ENCODE results near the gene CHCHD3. TPM values are rescaled to one million over a fixed set of nuclear protein-coding genes. Genes with fewer than 3 reads are reported as not detected.

The CHCHD3 gene
- total RNA-seq, 2 experiments from 2014 or later = 39.0 to 41.5 TPM

- no peaks in the 10 kb centered on the region for H3K9me3 Mint-ChIP-seq
Measured at GRCh38 chr7:132828502-132828901, 253.4 kb downstream of the CHCHD3 start.

DNA sequence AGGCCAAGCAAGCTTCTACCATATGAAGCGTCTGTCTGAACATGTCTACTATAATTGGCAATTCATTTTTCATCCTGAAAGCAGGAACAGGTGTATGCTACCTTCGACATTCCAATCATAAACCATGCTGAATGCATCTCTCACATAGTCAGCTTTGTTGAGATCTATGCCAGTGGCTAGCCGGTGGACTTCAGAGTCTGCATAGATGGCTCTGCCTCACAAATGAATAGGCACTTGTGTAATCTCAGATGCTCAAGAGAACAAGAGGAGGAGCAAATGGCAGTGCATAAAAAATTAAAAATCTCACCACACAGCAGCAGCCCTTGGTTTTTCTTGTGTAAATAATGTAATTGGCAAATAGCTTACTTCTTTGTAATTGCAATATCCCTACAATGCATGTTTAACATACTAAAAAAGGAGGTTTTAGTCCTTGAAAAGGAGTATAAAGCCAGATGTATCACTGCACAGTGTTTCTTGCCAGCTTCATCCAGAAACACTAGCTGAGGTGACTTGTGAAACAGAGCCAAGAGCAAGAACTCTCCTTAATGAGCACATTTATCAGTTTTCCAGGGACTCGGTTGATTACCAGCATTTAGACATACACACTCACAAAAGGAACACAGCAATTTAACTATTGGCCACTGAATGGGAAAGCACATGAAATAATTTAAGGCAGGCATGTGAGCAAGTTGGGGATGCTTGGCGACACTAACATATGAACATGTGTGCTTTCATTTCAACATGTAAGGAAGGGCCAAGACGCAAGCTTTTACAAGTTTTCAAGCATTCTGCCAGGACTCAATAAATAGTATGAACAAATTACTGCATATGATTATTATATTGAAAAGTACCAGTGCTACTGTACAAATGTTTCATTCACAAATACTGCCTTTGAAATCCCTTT is 255.7 kb downstream of the CHCHD3 start:
- ChIA-PET POLR2A (no interaction called here), CTCF (no interaction called here)
- DNase-seq = no peak
- Mint-ChIP-seq H3K9me3 (no peaks in the 10 kb centered on the region), H3K27me3 (no peaks in the 10 kb centered on the region), H3K36me3 (ENCODE audit: low read depth) (peaks cover 7% of the 10 kb centered on the region), H3K4me1 (peaks cover 14% of the 10 kb centered on the region), H3K27ac (no peak overlapping the region), H3K4me3 (no peak overlapping the region)

More at GRCh38 chr7:132828502-132828901, 253.4 kb downstream of the CHCHD3 start:
- DNase-seq = no peak
- Mint-ChIP-seq H3K4me3 (no peak overlapping the region), H3K27ac (no peak overlapping the region), H3K4me1 (peaks cover 14% of the 10 kb centered on the region), H3K36me3 (ENCODE audit: low read depth) (peaks cover 7% of the 10 kb centered on the region), H3K27me3 (no peaks in the 10 kb centered on the region)
- POLR2A ChIA-PET = interaction anchor here (0.7 kb wide), 1 partner anchor 107 kb away, joined by 3 read pairs; no protein-coding TSS in a partner anchor
- CTCF ChIA-PET = no interaction called here

DNA sequence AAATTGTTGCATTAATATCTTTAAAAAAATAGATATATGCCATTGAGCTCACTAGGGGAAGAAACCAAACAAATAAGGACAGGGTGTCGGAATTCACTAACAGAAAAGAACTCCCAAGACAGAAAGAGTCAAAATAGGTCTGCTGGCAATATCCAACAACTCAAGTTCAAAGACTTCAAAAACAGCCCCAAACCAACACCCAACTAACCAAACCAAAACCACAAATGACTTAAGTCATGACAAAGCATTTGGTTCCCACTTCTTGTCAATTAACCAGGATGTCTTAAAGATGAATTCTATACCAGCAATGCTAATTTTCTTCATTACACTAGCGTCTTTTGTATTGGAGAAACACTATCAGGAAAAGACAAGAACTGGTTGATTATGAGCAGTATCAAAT is 256.7 kb downstream of the CHCHD3 start:
- no peak for DNase-seq
- CTCF ChIA-PET = no interaction called here
- POLR2A ChIA-PET = no interaction called here
- Mint-ChIP-seq H3K27ac (no peak overlapping the region), H3K36me3 (ENCODE audit: low read depth) (peaks cover 7% of the 10 kb centered on the region), H3K9me3 (no peaks in the 10 kb centered on the region), H3K27me3 (no peaks in the 10 kb centered on the region), H3K4me3 (no peak overlapping the region), H3K4me1 (peaks cover 14% of the 10 kb centered on the region)

- ChIA-PET POLR2A (no interaction called here), CTCF (no interaction called here)
- Mint-ChIP-seq H3K9me3 (no peaks in the 10 kb centered on the region), H3K36me3 (ENCODE audit: low read depth) (peaks cover 1% of the 10 kb centered on the region), H3K4me1 (peaks cover under 1% of the 10 kb centered on the region), H3K27ac (no peak overlapping the region), H3K27me3 (no peaks in the 10 kb centered on the region), H3K4me3 (no peak overlapping the region)
- no peak for DNase-seq
Measured at GRCh38 chr7:132819648-132820047, 262.2 kb downstream of the CHCHD3 start.

DNA sequence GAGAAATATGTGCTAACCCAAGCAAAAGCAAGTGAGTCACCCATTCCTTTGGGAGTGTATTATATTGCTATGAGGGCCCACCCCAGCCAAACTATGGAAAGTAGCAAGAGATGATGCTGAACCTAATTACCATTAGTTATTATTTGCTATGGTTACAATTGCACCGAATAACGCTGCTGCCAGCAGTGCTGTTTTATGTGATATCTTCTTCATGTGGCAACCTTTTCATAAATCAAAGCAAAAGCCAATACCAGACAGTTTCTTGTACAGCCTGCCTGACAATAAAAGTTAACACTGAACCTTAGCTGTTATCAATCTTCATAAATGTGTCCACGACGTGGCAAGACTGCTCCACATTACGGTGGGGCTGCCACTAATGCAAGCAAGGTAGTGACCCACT is 263.9 kb downstream of the CHCHD3 start:
- Mint-ChIP-seq H3K27ac (no peak overlapping the region), H3K4me1 (no peaks in the 10 kb centered on the region), H3K9me3 (no peaks in the 10 kb centered on the region), H3K27me3 (no peaks in the 10 kb centered on the region), H3K36me3 (ENCODE audit: low read depth) (peaks cover 6% of the 10 kb centered on the region), H3K4me3 (no peak overlapping the region)
- ChIA-PET CTCF (interaction anchor here (1.3 kb wide), 1 partner anchor 17 kb away, joined by 6 read pairs; no protein-coding TSS in a partner anchor), POLR2A (no interaction called here)
- no peak for DNase-seq

DNA sequence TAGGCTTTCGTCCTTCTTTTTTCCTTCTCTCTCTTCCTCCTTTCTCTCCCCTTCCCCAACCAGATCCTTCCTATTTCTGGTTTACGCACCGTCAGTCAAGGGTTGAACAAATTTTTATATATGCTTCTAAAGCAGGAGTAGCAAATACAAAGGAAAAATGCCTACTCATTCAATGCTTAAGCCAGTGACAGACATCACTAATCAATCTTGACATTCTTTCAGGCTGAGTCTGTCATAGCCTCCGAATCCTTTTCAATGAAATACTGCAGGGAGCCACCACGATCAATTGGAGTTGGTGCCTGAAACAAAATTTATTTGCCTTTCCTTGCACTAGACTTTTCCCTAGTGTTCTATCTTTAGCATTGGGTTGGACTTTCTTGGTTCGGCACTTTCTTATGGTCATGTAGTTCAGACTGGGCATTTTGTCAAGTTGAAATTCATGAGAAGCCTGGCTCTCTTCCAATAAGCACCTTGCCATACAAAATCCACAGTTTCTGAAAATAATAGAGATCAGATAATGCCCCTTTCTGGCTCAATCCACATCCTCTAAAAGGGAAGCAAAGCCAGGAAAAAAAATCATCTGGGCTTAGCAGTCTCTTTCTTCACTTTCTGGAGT is 266.1 kb downstream of the CHCHD3 start:
- ChIA-PET POLR2A (no interaction called here), CTCF (no interaction called here)
- no peak overlapping the region for H3K4me3 Mint-ChIP-seq
- H3K4me1 Mint-ChIP-seq = no peaks in the 10 kb centered on the region
- peaks cover 3% of the 10 kb centered on the region for H3K9me3 Mint-ChIP-seq
- no peak for DNase-seq
- H3K36me3 Mint-ChIP-seq (ENCODE audit: low read depth) = peaks cover 13% of the 10 kb centered on the region
- no peaks in the 10 kb centered on the region for H3K27me3 Mint-ChIP-seq
- H3K27ac Mint-ChIP-seq = no peak overlapping the region

DNA sequence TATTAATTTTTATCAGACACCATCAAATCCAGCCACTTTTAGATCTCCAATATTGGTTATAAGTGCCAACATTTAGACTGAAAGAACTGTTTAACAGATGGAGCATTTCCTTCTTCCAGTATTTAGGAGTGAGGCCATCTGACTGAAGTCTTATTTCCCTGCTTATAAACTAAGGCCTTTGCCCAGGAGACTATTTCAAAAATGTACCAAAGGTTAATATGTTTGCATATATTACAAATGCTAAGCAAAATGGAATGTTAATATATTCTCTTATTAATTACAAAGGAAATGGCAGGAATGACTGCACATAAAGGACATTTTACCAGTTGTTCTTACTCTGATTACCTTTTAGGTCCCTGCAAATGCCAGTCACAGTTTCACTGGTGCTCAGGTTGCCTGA is 266.8 kb downstream of the CHCHD3 start:
- peaks cover 13% of the 10 kb centered on the region for H3K36me3 Mint-ChIP-seq (ENCODE audit: low read depth)
- H3K4me1 Mint-ChIP-seq = no peaks in the 10 kb centered on the region
- no peak overlapping the region for H3K27ac Mint-ChIP-seq
- H3K4me3 Mint-ChIP-seq = no peak overlapping the region
- H3K9me3 Mint-ChIP-seq = peaks cover 3% of the 10 kb centered on the region
- no peaks in the 10 kb centered on the region for H3K27me3 Mint-ChIP-seq
- no peak for DNase-seq
- ChIA-PET POLR2A (no interaction called here), CTCF (no interaction called here)

GRCh38 chr7:132810561-132810960 is 271.3 kb downstream of the CHCHD3 start:
- Mint-ChIP-seq H3K4me1 (no peaks in the 10 kb centered on the region), H3K27ac (no peak overlapping the region), H3K4me3 (no peak overlapping the region), H3K36me3 (ENCODE audit: low read depth) (peaks cover 13% of the 10 kb centered on the region), H3K27me3 (no peaks in the 10 kb centered on the region), H3K9me3 (peaks cover 3% of the 10 kb centered on the region)
- ChIA-PET POLR2A (no interaction called here), CTCF (no interaction called here)
- DNase-seq = no peak

DNA sequence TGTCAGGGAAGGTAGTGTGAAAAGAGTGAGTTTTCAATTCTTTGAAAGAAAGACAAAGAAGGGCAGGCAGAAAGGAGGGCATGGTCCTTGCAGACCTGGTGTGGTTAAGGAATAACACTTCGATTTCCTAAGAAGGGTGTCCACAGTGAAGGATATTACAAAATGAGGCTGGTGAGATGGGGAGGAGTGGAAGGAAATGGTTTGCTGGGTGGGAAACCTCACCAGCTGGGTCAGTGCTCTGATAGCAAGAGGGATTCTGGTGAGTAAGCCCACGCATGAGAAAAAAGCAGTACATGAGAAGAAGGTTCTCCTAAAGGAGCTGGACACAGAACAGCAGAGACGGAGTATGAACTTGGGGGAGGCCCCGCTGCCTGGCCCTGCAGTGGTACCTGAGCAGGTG is 275.1 kb downstream of the CHCHD3 start:
- Mint-ChIP-seq H3K36me3 (ENCODE audit: low read depth) (no peaks in the 10 kb centered on the region), H3K4me1 (no peaks in the 10 kb centered on the region), H3K4me3 (no peak overlapping the region), H3K27me3 (no peaks in the 10 kb centered on the region), H3K27ac (no peak overlapping the region), H3K9me3 (no peaks in the 10 kb centered on the region)
- DNase-seq = no peak
- POLR2A ChIA-PET = no interaction called here
- CTCF ChIA-PET = no interaction called here

GRCh38 chr7:132805766-132806165 is 276.1 kb downstream of the CHCHD3 start:
- H3K4me3 Mint-ChIP-seq = no peak overlapping the region
- no peak for DNase-seq
- no peaks in the 10 kb centered on the region for H3K9me3 Mint-ChIP-seq
- ChIA-PET CTCF (no interaction called here), POLR2A (no interaction called here)
- H3K36me3 Mint-ChIP-seq (ENCODE audit: low read depth) = no peaks in the 10 kb centered on the region
- H3K4me1 Mint-ChIP-seq = no peaks in the 10 kb centered on the region
- H3K27ac Mint-ChIP-seq = no peak overlapping the region
- no peaks in the 10 kb centered on the region for H3K27me3 Mint-ChIP-seq

DNA sequence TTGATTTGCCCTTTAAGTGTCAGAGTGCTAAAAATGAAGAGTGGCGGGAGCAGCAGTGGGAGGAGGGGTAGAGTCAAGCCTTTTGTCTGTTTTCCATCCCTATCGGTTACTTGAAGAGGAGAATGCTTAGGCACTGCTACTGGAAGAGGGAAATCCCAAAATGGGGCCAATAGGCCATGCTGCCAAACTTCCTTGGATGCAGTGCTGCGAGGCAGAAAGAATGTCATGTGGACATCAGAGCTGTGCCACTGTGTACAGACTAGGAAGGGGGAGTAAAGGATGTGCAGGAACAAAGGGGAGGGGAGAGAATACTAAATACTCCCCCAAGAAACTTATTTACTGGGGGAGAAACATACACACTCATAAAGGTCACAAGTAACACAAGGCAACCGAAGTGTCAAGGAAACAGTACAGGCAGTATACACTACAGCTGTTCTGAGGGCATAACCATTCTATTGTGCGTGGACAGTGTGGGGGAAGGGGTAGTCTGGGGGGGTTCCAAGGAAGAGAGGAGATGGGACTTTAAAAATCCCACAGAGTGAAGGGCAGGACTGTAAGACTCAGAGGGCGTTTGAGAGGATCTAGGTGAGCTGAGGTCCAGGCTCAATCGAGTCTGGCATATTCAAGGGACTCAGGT is 276.9 kb downstream of the CHCHD3 start:
- no peaks in the 10 kb centered on the region for H3K27me3 Mint-ChIP-seq

GRCh38 chr7:132800522-132800921 is 281.4 kb downstream of the CHCHD3 start:
- Mint-ChIP-seq H3K9me3 (no peaks in the 10 kb centered on the region), H3K4me1 (no peaks in the 10 kb centered on the region), H3K27me3 (no peaks in the 10 kb centered on the region), H3K36me3 (ENCODE audit: low read depth) (peaks cover 6% of the 10 kb centered on the region), H3K27ac (no peak overlapping the region), H3K4me3 (no peak overlapping the region)
- ChIA-PET POLR2A (no interaction called here), CTCF (no interaction called here)
- no peak for DNase-seq

More for the DNA sequence above, 276.9 kb downstream of the CHCHD3 start:
- H3K9me3 Mint-ChIP-seq = no peaks in the 10 kb centered on the region
- DNase-seq = no peak
- H3K4me3 Mint-ChIP-seq = no peak overlapping the region
- no peak overlapping the region for H3K27ac Mint-ChIP-seq
- ChIA-PET CTCF (no interaction called here), POLR2A (no interaction called here)
- H3K36me3 Mint-ChIP-seq (ENCODE audit: low read depth) = no peaks in the 10 kb centered on the region
- H3K4me1 Mint-ChIP-seq = no peaks in the 10 kb centered on the region

- Mint-ChIP-seq H3K27ac (no peak overlapping the region), H3K4me1 (no peaks in the 10 kb centered on the region), H3K36me3 (ENCODE audit: low read depth) (peaks cover 6% of the 10 kb centered on the region), H3K27me3 (no peaks in the 10 kb centered on the region), H3K9me3 (no peaks in the 10 kb centered on the region), H3K4me3 (no peak overlapping the region)
- CTCF ChIA-PET = no interaction called here
- POLR2A ChIA-PET = no interaction called here
- DNase-seq = no peak
Measured at GRCh38 chr7:132799081-132799413, 282.8 kb downstream of the CHCHD3 start.

- POLR2A ChIA-PET = no interaction called here
- H3K4me1 Mint-ChIP-seq = no peaks in the 10 kb centered on the region
Measured at GRCh38 chr7:132797152-132797551, 284.7 kb downstream of the CHCHD3 start.

More at GRCh38 chr7:132797152-132797551, 284.7 kb downstream of the CHCHD3 start:
- no peak for DNase-seq
- no peak overlapping the region for H3K4me3 Mint-ChIP-seq
- peaks cover 6% of the 10 kb centered on the region for H3K36me3 Mint-ChIP-seq (ENCODE audit: low read depth)
- no peaks in the 10 kb centered on the region for H3K9me3 Mint-ChIP-seq
- CTCF ChIA-PET = no interaction called here
- H3K27ac Mint-ChIP-seq = no peak overlapping the region
- H3K27me3 Mint-ChIP-seq = no peaks in the 10 kb centered on the region

All from activated CD4-positive, alpha-beta memory T cell treated with anti-CD3 and anti-CD28 coated beads, Interleukin-2, amount 10 ng/mL, durations not matched to agents 7 days and 5 days (primary cell).